Osteocyte (in vitro differentiated cells): ENCODE results near the gene FBXL13. TPM values are rescaled to one million over a fixed set of nuclear protein-coding genes. Genes with fewer than 3 reads are reported as not detected.
"Not testable (repeated sequence)": the region's sequence is repeated elsewhere in the genome, so short reads cannot be mapped to it uniquely, and the experiment has no call there.

Source experiments
- DNase-seq: peaks from one replicate; pipeline ENCODE4 v3.0.0; 2021; ENCODE audit warnings: mixed read lengths; ENCODE audit not compliant: unreplicated experiment; ENCODE audit errors: extremely low spot score
- H3K27ac Mint-ChIP-seq: one replicate; pipeline ENCODE4 v1.8.0; 2021; ENCODE audit warnings: mild to moderate bottlenecking, mixed read lengths; ENCODE audit not compliant: unreplicated experiment
- H3K27me3 Mint-ChIP-seq: one replicate; pipeline ENCODE4 v1.8.0; 2021; ENCODE audit warnings: mixed read lengths; ENCODE audit not compliant: unreplicated experiment
- H3K36me3 Mint-ChIP-seq: one replicate; pipeline ENCODE4 v1.8.0; 2021; ENCODE audit warnings: mixed read lengths; ENCODE audit not compliant: unreplicated experiment
- H3K4me1 Mint-ChIP-seq: one replicate; pipeline ENCODE4 v1.8.0; 2021; ENCODE audit warnings: mixed read lengths; ENCODE audit not compliant: unreplicated experiment
- H3K4me3 Mint-ChIP-seq: one replicate; pipeline ENCODE4 v1.8.0; 2021; ENCODE audit warnings: mild to moderate bottlenecking, moderate library complexity, mixed read lengths; ENCODE audit not compliant: unreplicated experiment
- H3K9me3 Mint-ChIP-seq: one replicate; pipeline ENCODE4 v1.8.0; 2021; ENCODE audit warnings: mixed read lengths; ENCODE audit not compliant: unreplicated experiment
- total RNA-seq: library from RNA; stranded (reverse); gene quantifications from 2 replicates; pipeline ENCODE4 v1.2.1, GENCODE V29; 2021
- TF ChIP-seq, protein P1 (sequence below): fragments of 200-600 bp; sonication (generic); IDR thresholded peaks from 2 replicates; pipeline ENCODE4 v1.5.0; 2021; ENCODE audit warnings: antibody characterized with exemption, mild to moderate bottlenecking, moderate library complexity

FBXL13 gene
- total RNA-seq, 1 donor from 2014 or later = 0.83 TPM

DNA sequence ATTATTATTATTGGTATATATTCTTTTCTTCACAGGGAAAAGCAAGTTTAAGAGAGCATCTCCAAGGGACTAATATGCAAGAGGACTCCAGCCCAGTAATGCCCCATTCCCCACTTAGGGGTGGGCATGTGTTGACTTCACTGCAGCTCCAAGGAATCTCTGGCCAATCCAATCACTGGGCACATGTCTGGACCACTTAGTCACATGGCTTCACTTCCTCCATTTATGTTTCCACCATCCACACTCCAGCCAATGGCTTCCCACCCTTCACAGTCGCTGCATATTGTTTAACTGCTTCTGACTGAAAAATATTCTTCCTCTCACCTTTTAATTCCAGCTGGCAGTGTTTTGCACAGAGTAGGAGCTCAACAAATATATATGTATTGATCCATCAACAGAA lies 43.6 kb downstream of the FBXL13 start:
- H3K4me3 Mint-ChIP-seq = no peak overlapping the region

DNA sequence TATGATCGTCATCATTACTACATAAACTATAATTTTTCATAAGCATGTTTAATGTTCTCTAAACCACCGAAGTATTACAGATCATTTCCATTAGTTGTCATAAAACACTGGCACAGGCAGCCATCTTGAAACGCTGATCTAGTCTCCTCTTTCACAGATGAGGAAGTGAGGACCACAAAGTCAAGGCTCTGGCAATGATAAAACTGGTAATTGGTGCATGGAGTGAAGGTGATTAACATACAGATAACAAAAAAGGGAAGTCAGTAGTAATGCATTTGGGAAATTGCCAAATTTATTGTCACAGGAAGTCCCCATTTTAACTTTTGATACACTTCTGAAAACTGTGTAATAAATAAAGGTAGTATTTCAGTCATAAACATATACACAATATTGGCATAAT lies 49.3 kb downstream of the FBXL13 start:
- H3K36me3 Mint-ChIP-seq = no peaks in the 10 kb centered on the region
- no peak for DNase-seq
- H3K4me1 Mint-ChIP-seq = no peaks in the 10 kb centered on the region
- H3K4me3 Mint-ChIP-seq = no peak overlapping the region
- TF ChIP-seq, protein P1, sequence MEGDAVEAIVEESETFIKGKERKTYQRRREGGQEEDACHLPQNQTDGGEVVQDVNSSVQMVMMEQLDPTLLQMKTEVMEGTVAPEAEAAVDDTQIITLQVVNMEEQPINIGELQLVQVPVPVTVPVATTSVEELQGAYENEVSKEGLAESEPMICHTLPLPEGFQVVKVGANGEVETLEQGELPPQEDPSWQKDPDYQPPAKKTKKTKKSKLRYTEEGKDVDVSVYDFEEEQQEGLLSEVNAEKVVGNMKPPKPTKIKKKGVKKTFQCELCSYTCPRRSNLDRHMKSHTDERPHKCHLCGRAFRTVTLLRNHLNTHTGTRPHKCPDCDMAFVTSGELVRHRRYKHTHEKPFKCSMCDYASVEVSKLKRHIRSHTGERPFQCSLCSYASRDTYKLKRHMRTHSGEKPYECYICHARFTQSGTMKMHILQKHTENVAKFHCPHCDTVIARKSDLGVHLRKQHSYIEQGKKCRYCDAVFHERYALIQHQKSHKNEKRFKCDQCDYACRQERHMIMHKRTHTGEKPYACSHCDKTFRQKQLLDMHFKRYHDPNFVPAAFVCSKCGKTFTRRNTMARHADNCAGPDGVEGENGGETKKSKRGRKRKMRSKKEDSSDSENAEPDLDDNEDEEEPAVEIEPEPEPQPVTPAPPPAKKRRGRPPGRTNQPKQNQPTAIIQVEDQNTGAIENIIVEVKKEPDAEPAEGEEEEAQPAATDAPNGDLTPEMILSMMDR = no peak
- H3K27ac Mint-ChIP-seq = no peak overlapping the region
- no peaks in the 10 kb centered on the region for H3K27me3 Mint-ChIP-seq
- peaks cover 16% of the 10 kb centered on the region for H3K9me3 Mint-ChIP-seq

More for the DNA sequence above, 43.6 kb downstream of the FBXL13 start:
- DNase-seq = no peak
- H3K27me3 Mint-ChIP-seq = no peaks in the 10 kb centered on the region
- TF ChIP-seq, protein P1 = no peak
- H3K36me3 Mint-ChIP-seq = no peaks in the 10 kb centered on the region
- no peak overlapping the region for H3K27ac Mint-ChIP-seq
- no peaks in the 10 kb centered on the region for H3K4me1 Mint-ChIP-seq
- no peaks in the 10 kb centered on the region for H3K9me3 Mint-ChIP-seq

DNA sequence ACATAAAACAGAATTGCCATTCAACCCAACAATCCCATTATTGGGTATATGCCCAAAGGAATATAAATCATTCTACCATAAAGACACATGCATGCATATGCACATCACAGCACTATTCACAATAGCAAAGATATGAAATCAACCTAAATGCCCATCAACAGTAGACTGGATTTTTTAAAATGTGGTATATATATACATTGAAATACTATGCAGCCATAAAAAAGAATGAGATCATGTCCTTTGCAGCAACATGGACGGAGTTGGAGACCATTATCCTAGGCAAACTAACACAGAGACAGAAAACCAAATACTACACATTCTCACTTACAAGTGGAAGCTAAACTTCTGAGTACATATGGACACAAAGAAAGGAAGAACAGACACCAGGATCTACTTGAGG lies 51.0 kb downstream of the FBXL13 start:
- H3K27ac Mint-ChIP-seq = not testable (repeated sequence)

DNA sequence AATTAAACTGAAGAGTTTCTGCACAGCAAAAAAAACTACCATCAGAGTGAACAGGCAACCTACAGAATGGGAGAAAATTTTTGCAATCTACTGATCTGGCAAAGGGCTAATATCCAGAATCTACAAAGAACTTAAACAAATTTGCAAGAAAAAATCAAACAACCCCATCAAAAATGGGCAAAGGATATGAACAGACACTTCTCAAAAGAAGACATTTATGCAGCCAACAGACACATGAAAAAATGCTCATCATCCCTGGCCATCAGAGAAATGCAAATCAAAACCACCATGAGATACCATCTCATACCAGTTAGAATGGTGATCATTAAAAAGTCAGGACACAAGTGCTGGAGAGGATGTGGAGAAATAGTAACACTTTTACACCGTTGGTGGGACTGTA lies 53.1 kb downstream of the FBXL13 start:
- H3K27me3 Mint-ChIP-seq, H3K27ac Mint-ChIP-seq, H3K4me1 Mint-ChIP-seq, H3K36me3 Mint-ChIP-seq, DNase-seq, H3K4me3 Mint-ChIP-seq: not testable (repeated sequence)
- peaks cover 25% of the 10 kb centered on the region for H3K9me3 Mint-ChIP-seq

More for the DNA sequence above, 51.0 kb downstream of the FBXL13 start:
- H3K36me3 Mint-ChIP-seq, DNase-seq, H3K27me3 Mint-ChIP-seq, H3K4me3 Mint-ChIP-seq, H3K4me1 Mint-ChIP-seq: not testable (repeated sequence)
- H3K9me3 Mint-ChIP-seq = peaks cover 19% of the 10 kb centered on the region

DNA sequence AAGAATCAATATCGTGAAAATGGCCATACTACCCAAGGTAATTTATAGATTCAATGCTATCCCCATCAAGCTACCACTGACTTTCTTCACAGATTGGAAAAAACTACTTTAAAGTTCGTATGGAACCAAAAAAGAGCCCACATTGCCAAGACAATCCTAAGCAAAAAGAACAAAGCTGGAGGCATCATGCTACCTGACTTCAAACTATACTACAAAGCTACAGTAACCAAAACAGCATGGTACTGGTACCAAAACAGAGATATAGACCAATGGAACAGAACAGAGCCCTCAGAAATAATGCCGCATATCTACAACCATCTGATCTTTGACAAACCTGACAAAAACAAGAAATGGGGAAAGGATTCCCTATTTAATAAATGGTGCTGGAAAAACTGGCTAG lies 53.7 kb downstream of the FBXL13 start:
- H3K4me1 Mint-ChIP-seq, H3K4me3 Mint-ChIP-seq, H3K27me3 Mint-ChIP-seq, DNase-seq, H3K27ac Mint-ChIP-seq, H3K36me3 Mint-ChIP-seq: not testable (repeated sequence)
- peaks cover 25% of the 10 kb centered on the region for H3K9me3 Mint-ChIP-seq

DNA sequence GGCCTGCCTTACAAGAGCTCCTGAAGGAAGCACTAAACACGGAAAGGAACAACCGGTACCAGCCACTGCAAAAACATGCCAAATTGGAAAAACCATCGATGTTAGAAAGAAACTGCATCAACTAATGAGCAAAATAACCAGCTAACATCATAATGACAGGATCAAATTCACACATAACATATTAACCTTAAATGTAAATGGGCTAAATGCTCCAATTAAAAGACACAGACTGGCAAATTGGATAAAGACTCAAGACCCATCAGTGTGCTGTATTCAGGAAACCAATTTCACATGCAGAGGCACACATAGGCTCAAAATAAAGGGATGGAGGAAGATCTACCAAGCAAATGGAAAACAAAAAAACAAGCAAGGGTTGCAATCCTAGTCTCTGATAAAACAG lies 56.3 kb downstream of the FBXL13 start:
- not testable (repeated sequence) for H3K4me3 Mint-ChIP-seq, DNase-seq, H3K27me3 Mint-ChIP-seq, H3K27ac Mint-ChIP-seq, H3K4me1 Mint-ChIP-seq, H3K36me3 Mint-ChIP-seq
- H3K9me3 Mint-ChIP-seq = peaks cover 18% of the 10 kb centered on the region

DNA sequence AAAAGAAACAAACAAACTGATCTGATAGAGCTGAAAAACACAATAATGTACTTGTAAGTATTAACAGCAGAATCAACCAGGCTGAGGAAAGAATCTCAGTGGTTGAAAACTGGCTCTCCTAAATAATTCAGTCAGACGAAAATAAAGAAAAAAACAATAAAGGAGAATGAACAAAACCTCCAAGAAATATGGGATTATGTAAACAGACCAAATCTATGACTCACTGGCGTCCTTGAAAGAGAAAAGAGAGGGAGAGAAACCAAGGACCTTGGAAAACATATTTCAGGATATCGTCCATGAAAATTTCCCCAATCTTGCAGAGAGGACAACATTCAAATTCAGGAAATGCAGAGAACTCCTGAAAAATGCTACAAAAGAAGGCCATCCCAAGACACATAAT lies 62.9 kb downstream of the FBXL13 start:
- peaks cover 1% of the 10 kb centered on the region for H3K9me3 Mint-ChIP-seq
- no peaks in the 10 kb centered on the region for H3K27me3 Mint-ChIP-seq
- H3K27ac Mint-ChIP-seq = peak overlapping the region; percentile 19
- TF ChIP-seq, protein P1 = no peak
- H3K4me3 Mint-ChIP-seq = no peak overlapping the region
- H3K36me3 Mint-ChIP-seq = peaks cover 3% of the 10 kb centered on the region
- H3K4me1 Mint-ChIP-seq = peaks cover 10% of the 10 kb centered on the region
- no peak for DNase-seq
